Globus pallidus (tissue), 1 donor: Measurements from ENCODE around the gene COLEC12.

ENCODE experiments used
- DNase-seq: peaks from one replicate; pipeline ENCODE4 v3.0.0-alpha.2; 2015; ENCODE audit warnings: low spot score

Gene COLEC12

DNA sequence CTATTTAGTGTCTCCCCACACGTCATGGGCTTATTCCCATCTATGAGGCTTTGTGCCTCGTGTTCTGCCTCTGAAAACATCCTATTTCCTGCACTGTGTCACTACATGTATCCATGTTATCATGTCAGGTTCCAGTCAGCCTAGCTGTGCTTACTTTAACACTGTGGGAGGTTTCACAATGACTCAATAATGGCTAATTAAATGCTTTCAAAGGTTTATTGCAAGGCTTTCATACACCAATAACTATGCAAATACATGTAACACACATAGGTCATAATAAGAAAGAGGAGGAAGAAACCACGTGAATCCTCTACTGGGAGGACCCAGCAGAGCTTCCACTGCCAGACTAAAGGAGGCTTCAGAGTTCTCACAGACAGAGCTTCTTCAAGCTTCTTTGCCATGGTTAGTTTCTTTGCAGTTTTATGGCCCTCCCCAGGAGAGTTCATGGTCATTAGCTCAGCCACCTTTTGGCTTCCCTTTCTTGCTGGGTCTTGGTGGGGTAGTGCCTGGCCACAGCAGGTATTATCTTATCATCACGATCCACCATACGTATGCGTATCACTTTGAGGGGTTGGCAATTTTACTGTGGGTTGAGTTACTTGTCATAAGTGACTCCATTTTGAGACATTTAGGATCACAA lies 5.1 kb upstream of the COLEC12 start:
- no peak for DNase-seq

DNA sequence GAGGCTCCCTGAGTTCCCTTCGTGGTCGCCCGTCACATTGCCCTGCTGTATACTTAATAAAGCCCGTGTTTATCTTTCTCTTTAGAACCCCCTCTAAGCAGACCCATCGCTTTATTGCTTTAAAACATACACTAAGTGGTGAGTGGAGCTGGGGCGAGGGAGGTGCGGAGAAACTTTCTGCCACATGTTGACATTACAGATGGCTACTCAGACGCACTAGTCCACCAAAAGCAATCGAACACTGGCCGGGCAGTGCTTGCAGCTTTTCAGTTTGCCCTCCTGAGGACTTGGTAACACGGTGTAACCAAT lies 859 bp upstream of the COLEC12 start:
- no peak for DNase-seq

DNA sequence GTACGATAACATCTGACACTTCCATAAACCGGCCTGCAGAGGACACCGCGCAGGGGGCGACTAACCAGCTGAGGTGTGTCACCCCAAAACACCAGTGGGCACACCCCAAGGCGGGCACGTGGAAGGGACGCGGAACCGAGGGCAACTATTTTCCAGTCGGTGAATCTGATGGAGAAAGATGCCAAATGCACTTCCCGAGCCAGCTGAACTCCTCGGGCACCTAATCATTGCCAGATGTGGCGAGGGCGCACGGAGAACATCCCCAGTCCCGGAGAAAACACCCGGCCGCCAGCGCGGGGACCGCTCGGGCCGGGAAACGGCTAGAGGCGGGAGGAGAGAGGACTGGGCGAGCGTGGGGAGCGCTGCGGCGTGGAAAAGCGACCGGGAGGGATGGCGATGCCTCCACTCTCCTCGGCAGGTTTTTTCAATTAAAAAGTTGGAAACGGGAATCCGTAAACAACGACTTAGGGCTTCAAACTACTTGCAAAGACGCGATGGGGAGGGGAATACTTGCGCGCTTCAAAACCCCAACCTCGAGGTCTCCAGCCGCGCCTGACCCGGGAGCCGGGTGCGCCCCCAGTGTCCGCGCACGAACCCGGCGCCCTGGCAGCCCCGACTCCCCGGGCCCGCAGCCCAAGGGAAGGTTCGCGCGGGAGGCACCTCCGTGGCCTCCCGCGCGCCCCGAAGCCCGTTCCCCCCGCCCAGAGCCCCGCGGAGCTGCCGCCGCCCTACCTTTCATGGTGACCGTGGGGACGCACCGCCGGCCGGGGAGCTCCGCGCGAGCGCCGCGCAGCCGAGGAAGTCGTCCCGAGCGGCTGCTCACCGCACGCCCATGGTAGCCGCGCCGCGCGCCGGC lies 497 bp downstream of the COLEC12 start:
- no peak for DNase-seq

DNA sequence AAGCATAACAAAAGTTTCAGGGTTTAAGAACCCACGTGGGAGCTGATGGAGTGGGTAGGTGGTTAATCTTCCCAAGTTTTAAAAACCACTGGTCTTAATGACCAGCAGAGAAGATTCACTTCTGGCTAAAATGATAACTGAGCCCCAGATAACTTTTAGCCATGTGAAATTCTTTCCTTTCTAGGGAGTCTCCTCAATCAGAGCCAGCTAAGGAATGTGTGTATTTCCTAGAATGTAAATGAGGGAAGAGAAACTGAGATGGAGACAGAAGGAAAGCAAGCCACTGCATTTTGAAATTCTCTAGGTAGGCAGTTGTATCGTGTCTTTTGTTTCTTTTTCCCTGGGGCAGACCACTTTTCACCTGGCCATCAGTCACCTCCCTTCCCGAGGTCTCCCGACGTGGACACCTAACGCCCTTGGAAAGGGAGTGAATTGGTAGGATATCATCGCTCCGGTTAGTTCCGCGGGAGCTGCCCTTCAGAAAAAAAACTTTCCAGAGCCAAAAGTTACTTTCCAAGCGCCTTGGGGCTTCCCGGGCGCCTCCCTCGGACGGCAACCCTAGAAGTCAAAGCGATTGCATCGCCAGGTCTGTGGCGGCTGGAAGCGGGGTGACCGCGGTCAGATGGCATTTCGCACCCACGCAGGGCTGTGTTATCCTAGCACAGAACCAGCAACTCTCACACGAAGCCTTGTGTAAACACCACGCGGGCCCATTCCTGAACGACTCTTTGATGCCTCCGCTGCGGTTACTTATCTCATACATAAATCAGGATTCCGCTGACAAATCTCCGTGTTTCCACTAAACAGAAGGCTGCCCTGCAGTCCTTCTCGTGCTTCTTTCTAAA lies 1.3 kb downstream of the COLEC12 start:
- no peak for DNase-seq

DNA sequence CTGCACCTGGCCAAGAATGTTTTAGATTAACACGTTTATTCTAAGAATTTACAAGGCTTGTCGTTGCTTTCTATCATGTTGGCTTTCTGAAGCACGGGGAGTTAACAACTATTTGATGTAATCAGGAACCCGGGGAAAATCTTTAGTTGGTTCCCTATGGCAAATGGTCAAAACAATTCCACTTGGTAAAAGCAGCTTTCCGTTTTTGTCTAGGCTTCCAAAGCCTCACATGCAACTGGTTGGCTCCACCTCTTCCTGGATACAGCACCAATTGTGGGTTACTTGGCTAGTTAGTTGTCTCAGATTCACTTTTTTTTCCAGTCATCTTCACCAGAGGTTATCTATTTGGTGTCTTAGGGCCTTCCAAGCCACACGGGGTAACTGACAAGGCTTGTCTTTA lies 2.8 kb downstream of the COLEC12 start:
- no peak for DNase-seq

DNA sequence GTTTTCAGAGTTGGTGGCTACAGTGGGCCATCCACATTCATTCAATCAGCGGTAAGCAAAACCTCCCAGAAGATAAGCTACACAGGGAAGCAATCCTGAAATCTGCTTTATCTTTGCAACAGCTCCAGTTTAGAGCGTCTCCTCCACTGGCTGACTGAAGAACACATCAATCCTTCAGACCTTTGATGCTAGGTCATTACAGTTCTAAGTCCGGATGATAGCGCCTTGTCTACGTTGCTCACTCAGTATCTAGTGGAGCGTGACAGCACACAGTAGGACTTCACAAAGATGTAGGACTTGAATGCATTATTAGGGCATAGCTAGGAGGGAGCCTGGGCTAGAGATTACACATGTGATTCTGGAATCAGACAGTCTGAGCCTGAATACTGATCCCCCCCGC lies 5.0 kb downstream of the COLEC12 start:
- DNase-seq, result no peak

DNA sequence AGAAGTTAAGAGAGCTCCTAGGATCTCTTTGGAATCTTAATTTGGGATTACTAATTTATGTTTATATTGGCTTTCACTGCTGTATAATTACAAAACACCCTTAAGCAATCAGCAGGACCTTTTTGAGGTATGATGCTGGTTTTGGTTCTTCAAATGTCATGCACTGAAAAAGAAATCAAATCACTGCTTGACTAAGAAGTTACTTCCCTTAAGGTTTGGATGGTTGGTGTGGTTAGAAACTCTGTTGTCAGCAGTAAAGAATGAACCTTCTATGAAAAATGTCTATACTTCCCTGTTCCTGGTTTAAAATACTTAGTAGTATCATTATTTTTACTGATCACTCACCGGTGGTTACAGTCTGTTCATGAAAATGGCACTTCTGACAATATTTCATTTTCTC lies 5.5 kb downstream of the COLEC12 start:
- no peak for DNase-seq

DNA sequence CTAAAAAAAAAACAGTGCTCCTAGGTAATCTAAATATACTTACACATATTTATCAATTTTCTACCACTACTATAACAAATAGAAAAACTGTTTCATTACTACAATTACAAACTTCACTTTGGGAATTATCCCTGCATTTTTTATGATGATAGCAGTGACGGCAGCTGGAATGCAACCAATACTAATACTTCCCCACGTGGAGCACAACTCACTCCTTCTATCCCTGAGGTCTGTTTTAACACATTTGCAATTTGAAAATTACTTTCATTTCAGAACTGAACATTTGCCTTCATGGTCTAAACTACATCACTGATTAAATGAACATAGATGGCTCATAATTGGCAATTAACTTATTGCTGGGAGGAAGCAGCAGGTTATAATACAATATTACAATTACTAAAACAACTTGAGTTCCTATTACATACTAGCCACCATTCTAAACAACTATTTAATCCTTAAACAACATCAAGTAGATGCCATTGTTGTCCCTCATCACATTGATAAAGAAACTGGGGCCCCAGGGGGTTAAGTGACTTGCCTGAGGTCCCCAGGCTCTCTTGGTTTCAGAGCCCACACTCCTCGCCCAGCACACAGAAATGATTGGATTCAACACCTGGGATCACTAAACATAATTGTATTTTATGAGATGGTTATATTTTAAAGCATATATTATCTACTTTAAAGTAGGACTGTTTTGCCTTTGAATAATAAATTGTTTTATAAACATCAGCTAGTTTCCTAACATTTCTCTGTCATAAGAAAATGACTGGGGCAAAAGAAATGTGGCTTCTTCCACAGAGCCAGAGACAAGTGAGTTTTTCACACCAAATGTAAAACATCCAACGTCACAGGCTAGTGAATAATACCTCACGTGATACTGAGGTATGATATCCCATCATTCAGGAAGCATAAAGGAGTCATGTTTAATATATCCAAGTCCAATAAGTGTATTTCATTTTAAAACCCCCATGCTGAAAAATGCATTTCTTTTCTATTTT lies 6.2 kb downstream of the COLEC12 start:
- DNase-seq, result no peak

DNA sequence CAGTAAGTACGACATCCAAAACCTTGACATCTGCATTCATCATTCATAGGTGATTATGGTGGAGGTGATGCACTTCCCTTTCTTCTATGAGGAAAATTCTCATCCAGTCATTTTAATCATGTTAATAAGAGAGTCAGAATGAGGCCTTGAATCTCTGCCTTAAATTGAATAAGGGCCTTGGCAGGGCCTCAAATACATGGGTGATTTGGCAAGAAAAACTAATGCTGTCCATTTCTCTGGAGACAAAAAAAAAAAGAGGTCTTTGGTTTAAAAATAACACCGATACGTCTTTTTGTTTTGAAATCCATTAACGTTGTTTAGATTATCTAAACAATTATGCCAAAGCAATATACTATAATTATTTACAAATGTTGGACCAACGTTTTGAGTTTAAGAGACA lies 8.1 kb downstream of the COLEC12 start:
- no peak for DNase-seq

DNA sequence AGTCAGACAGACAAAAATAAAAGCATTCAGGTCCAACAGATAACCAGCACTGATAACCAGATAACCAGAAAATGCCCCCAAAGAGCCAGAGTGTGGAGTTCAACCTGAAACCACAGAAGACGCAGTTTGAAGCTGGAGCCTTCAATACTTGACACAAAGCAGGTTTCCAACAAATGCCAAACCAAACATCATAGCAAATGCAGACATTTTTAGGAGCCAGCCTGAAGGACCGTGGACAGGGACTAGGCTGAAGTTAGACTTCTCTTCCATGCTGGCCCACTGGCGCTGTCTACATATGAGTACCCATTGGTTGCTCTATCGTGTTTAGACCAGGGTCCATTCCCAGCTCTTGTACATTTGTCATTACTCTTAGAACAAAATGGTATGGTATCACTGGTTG lies 9.9 kb downstream of the COLEC12 start:
- DNase-seq, result no peak

DNA sequence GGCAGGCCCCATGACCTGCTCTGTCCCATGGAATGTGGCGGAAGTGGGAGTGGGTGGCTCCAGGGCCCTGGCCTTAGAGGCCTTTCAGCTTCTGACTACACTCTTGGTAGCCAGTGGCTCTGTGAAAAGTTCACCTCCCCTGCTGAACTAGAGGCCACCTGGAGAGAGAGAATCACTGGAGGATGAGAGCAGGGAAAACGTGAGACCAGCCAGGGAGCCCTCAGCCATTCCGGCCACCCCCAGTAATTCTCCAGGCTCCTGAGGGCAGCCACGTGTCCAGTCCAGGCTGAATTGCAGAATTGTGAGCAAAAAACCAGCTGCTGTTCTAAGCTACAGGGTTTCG lies 10.5 kb downstream of the COLEC12 start:
- DNase-seq, result no peak

DNA sequence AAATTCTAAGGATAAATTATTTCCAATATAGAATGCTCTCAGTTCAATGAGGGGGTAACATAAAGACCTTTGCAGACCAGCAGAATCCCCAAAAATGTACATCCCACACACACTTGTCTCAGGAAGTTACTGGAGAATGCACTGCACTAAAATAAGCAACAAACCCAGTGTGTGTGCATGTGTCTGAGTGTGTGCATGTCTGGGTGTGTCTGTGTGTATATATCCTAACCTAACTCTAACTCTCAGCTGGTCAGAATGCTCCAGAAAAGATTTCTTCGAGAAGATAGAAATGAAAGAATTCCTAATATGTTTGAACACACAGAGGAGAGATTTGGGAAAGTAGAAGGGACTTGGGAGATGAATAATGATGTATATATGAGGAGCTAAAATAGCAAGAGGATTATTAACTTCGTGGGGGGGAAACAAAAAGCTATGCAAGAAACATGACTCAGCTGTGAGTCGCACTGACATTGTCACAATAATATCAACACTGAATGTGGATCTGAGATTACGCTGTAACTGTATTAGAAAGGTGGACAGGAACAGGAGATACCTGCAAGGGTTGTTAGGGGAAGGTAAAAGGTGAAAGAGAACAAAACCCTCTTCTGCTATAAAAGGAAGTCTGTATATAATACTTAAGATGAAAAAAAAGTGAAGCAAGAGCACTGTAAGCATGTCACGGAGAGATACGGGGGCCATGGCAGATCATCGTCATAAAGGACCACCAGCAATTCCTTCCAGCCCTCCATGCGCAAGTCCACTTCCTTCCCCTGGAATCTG lies 11.1 kb downstream of the COLEC12 start:
- DNase-seq, result no peak

DNA sequence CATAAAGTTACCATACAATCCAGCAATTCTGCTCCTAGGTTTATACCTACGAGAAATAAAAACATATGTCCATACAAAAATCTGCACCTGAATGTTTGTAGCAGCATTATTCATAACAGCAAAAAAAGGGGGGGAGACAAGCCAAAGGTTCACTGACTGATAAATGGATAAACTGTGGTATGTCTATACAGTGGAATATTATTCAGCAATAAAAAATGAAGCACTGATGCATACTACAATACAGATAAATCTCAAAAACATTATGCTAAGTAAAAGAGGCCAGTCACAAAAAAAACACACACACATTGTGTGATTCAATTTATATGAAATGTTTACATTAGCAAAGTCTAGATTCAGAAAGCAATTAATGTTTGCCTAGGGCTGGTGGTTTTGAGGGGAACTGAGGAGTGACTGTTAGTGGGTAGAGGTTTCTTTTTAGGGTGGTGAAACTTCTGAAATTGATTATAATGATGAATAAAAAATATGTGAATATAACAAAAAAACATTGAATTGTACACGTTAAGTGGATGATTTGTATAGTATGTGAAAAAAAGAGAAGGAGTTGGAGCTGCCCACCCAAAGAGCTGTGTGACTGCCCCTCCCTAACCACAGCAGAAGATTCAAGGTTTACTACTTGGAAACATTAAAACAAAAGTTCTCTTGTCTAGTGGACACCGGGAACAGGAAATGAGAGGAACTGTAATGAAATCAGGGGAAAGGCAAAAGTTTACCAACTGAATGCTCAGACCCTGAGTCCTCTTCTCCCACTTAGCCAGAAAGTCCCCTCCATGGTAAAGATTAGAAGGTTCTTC lies 13.4 kb downstream of the COLEC12 start:
- DNase-seq, result no peak

DNA sequence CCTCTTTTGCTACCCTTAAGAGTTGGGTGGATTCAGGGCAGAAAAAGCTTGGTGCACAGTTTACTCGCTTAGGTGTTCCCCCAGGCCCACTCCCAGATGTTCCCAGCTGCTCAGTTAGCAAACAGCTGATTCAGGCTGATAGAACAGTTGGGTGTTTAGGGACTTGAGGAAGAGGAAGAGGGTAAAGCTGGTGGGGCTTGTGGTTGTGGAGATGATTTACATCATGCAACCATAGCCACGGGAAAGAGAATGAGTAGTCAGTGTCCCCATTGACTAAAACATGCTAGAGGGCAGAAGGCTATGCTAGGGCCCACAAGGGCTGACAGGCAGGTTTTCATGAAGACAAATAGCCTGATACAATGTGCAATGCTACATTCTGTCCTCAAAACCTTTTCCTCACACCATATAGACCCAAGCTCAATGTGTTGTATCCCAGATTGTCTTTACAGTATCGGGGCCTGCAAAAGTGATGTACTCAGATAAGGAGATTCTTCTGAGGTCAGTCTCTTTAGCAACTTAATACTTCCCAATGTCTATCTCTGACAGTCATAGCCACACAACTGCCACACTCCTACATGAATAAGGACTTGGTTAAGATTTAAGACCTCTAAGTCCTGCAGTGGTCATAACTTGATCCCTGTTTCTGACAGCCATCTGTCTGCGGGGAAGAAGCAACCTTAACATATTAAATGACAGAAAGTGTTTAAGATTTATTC lies 15.6 kb downstream of the COLEC12 start:
- no peak for DNase-seq

DNA sequence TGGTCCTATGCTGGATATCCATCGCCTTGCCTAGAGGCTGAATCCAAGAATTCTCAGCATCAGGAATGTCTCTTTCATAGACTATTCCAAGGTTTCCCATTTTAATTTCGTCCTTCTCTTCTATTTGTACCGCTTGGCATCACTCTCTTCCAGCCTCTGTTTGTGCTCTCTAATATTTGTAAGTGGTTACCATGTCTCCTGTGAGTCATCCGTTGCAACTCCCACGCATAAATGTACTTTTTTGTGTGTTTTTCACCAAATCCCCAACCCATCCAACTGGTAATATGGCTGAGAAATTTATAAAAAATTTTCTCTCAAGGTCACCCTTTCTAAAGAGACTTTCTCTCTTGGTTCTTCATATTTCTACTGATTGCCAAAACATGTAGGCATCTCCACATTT lies 21.8 kb downstream of the COLEC12 start:
- DNase-seq, result no peak

DNA sequence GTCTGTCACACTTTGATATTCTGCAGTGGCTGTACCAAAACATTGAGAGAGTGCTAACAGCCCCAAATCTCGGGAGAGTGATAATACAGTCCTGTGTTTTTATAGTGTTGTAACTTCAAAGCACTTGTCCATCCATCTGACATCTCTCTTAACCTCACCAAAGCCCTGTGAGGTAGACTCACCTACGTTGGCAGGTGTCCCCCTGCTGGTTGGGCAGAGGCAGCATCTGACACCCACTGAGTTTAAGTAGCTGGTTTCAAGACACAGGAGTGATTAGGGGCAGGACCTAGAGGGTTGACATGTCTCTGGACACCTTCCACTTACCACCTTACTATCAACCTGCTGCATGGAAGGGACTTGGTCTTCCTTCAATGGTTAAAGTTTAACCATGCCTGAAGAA lies 22.9 kb downstream of the COLEC12 start:
- DNase-seq, result no peak

DNA sequence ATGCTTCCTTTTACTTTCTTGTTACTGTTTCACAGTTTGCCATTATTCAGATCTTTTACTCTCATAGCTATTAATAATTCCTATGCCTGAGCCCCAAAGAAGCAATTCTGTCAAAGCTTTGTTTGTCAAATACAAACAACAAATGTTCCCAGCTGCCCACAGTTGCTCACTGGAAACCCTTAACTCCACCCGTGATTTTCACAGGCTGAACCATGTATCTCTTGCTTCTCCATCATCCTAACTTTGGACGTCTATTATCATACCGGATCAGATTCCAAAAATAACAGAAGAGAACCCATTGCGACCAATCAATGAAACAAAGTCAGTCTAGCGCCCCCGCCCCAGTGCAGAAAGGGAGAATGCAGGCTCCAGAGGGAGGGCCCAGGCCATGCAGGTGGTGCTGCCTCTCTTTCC lies 24.2 kb downstream of the COLEC12 start:
- no peak for DNase-seq

DNA sequence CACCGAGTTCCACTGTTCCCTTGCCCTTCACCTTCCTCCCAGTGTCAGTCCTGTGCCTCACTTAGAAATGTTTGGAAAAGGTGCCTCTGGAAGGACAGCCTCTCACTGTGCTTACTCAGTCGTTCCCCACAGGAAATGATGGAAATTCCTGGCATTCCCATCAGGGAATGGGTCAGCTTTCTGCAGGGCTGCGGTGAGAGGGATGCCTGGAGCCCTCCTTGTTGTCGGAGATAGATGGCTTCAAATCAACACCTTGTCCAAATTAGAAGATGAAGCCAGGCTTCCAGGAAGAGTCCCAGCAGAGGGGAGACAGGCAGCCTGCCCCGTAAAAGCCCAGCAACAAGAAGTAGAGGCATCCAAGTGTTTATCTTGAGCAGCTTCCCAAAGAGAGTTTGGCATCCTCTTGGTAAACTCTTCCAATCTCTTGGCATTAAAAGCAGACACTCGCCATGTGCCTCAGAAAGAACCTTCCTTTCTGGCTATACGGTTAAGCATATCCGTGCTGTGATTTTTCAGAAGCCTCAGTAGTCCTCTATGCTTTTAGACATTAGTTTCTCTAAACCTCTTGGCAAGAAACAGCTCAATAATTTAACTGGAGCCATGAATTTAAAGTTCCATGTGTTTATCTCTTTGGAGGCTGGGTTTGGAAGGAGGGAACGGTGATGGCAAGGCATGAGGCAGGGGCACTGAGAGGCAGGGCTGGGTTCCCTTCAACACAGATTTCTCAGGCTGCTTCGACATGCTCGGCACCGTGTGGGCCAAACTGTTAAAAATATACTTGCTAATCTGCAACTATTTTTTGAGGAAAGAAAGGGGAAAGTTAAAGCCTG lies 25.1 kb downstream of the COLEC12 start:
- no peak for DNase-seq

DNA sequence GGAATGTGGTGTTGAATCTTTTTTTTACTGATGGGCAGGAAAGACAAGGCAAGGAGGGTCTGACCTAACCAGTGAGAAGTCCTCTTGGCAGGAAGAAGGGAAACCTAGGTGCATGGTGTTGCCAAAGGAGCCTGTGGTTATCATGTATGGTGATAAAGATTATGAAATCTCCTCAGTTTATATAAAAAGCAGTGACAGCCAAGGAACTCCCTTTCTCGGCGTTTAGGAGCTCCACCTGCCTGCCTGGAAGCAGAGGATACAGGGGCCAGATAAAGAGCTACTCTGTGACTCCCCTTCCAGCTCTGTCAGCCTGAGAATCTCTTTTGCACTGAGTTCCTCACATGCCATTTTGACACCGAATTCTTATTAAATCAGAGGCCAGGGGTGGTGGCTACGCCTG lies 26.1 kb downstream of the COLEC12 start:
- DNase-seq, result no peak
